Uterus (tissue), 4 donors: ENCODE results near the gene UBASH3A. TPM values are rescaled to one million over a fixed set of nuclear protein-coding genes. Genes with fewer than 3 reads are reported as not detected.

Source experiments
- DNase-seq, 2 donors: peaks; one replicate each; pipeline ENCODE4 v3.0.0-alpha.2; 2019 to 2020
- H3K27ac ChIP-seq, 2 donors: fragments of 200-600 bp; sonication (generic); 1 replicate in 1 of 2; 2 replicates in 1 of 2; pipeline ENCODE4 v1.5.1; 2016 to 2018
- H3K27me3 ChIP-seq, 2 donors: fragments of 200-600 bp; sonication (generic); one replicate each; pipeline ENCODE4 v1.5.1; 2018 to 2019; ENCODE audit warnings: control low read depth in 1 of 2
- H3K36me3 ChIP-seq, 2 donors: fragments of 200-600 bp; sonication (generic); one replicate each; pipeline ENCODE4 v1.5.1; 2019; ENCODE audit warnings: control low read depth in 1 of 2
- H3K4me1 ChIP-seq, 2 donors: fragments of 200-600 bp; sonication (generic); one replicate each; pipeline ENCODE4 v1.5.1; 2018 to 2019; ENCODE audit warnings: control low read depth in 1 of 2
- H3K4me3 ChIP-seq, 2 donors: fragments of 200-600 bp; sonication (generic); 1 replicate in 1 of 2; 2 replicates in 1 of 2; pipeline ENCODE4 v1.5.1; 2018 to 2019; ENCODE audit warnings: mild to moderate bottlenecking in 1 of 2
- H3K9me3 ChIP-seq, 2 donors: fragments of 200-600 bp; sonication (generic); one replicate each; pipeline ENCODE4 v1.5.1; 2019; ENCODE audit warnings: control low read depth in 1 of 2
- CTCF ChIP-seq, 4 experiments: fragments of 200-600 bp in 2 of 4; fragments of 450-650 bp in 2 of 4; sonication (generic) in 2 of 4; IDR thresholded peaks; one replicate each; pipeline ENCODE4 v1.5.1; 2016 to 2019; ENCODE audit warnings: antibody characterized with exemption in 4 of 4, mild to moderate bottlenecking in 2 of 4, moderate library complexity in 1 of 4
- POLR2A ChIP-seq, 2 donors: fragments of 450-650 bp; IDR thresholded peaks; one replicate each; pipeline ENCODE4 v1.6.1; 2016; ENCODE audit warnings: antibody characterized with exemption in 2 of 2, mild to moderate bottlenecking in 1 of 2, moderate library complexity in 1 of 2
- intact Hi-C: fragments of 100-400 bp; cut with DNase I; formaldehyde crosslinking; loops from one replicate; pipeline ENCODE4 v1.15.1; 2023; ENCODE audit warnings: low total_unique reads
- total RNA-seq, 4 donors: library from RNA; depleted of rRNA in 3 of 4; stranded (reverse); fragments of >200 nt in 3 of 4; gene quantifications; one replicate each; pipeline versions ENCODE4 v1.1.0 to v1.2.4, GENCODE V29; 2014 to 2023
- donor health status: DM: yes; HTN: yes; CAD: no.

UBASH3A gene
- total RNA-seq, 4 donors from 2014 or later, result 0.79 to 1.0 TPM; not detected in 2

- TF ChIP-seq CTCF (IDR thresholded peaks at IDR 0.05) (no peak), POLR2A (IDR thresholded peaks at IDR 0.05) (no peak)
- Histone ChIP-seq H3K27ac (no peak overlapping the region), H3K4me1 (no peaks in the 10 kb centered on the region), H3K36me3 (no peaks in the 10 kb centered on the region), H3K4me3 (no peak overlapping the region), H3K9me3 (no peaks in the 10 kb centered on the region), H3K27me3 (no peaks in the 10 kb centered on the region)
- no peak for DNase-seq
- intact Hi-C loops, result no loop called here
These were observed 36.1 kb upstream of the UBASH3A start for GRCh38 chr21:42367367-42368165.

DNA sequence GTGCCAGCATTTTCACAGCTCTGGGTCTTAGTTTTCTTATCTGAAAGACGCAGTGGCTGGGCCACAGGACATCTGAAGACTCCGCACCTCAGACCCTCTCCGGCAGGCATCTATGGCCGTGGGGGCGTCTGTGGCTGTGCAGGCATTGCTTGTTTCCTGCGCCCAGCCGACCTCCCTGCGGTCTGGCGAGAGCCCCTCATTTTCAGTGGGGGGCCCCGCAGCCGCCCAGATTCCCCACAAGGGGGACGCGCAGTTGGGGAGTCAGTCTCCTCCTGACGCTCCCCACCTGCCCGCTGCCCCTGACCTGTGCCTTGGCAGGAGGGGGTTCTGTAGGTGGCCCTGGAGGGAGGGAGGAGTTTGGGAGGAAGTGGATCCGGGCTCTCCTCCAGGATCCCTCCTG, 33.9 kb upstream of the UBASH3A start:
- H3K27ac ChIP-seq, result no peak overlapping the region
- no peaks in the 10 kb centered on the region for H3K36me3 ChIP-seq
- no peaks in the 10 kb centered on the region for H3K4me1 ChIP-seq
- no peaks in the 10 kb centered on the region for H3K27me3 ChIP-seq
- intact Hi-C loops, result no loop called here
- DNase-seq, result no peak
- no peaks in the 10 kb centered on the region for H3K9me3 ChIP-seq
- H3K4me3 ChIP-seq, result no peak overlapping the region
- TF ChIP-seq CTCF (IDR thresholded peaks at IDR 0.05), result no peak
- no peak for TF ChIP-seq POLR2A (IDR thresholded peaks at IDR 0.05)

GRCh38 chr21:42370894-42371654, 32.6 kb upstream of the UBASH3A start:
- no peak overlapping the region for H3K4me3 ChIP-seq
- no peaks in the 10 kb centered on the region for H3K36me3 ChIP-seq
- DNase-seq, result no peak
- H3K9me3 ChIP-seq, result no peaks in the 10 kb centered on the region
- no peaks in the 10 kb centered on the region for H3K4me1 ChIP-seq
- no peaks in the 10 kb centered on the region for H3K27me3 ChIP-seq
- intact Hi-C loops, result no loop called here
- H3K27ac ChIP-seq, result no peak overlapping the region
- TF ChIP-seq CTCF (IDR thresholded peaks at IDR 0.05) (no peak), POLR2A (IDR thresholded peaks at IDR 0.05) (no peak)

- no peak overlapping the region for H3K27ac ChIP-seq
- no peaks in the 10 kb centered on the region for H3K36me3 ChIP-seq
- H3K27me3 ChIP-seq, result no peaks in the 10 kb centered on the region
- intact Hi-C loops, result no loop called here
- TF ChIP-seq POLR2A (IDR thresholded peaks at IDR 0.05) (no peak), CTCF (IDR thresholded peaks at IDR 0.05) (no peak)
- no peaks in the 10 kb centered on the region for H3K9me3 ChIP-seq
- no peak for DNase-seq
- no peak overlapping the region for H3K4me3 ChIP-seq
- no peaks in the 10 kb centered on the region for H3K4me1 ChIP-seq
These were observed 30.4 kb upstream of the UBASH3A start for GRCh38 chr21:42373196-42373907.
